Raji (cell line): ENCODE measurements around the gene PPA1.

Experiments
- POLR2A ChIP-seq: IDR thresholded peaks from 2 replicates; pipeline ENCODE4 v1.6.1; 2011; ENCODE audit warnings: low read depth, low read length, control low read depth; ENCODE audit not compliant: insufficient read depth

Gene PPA1

DNA sequence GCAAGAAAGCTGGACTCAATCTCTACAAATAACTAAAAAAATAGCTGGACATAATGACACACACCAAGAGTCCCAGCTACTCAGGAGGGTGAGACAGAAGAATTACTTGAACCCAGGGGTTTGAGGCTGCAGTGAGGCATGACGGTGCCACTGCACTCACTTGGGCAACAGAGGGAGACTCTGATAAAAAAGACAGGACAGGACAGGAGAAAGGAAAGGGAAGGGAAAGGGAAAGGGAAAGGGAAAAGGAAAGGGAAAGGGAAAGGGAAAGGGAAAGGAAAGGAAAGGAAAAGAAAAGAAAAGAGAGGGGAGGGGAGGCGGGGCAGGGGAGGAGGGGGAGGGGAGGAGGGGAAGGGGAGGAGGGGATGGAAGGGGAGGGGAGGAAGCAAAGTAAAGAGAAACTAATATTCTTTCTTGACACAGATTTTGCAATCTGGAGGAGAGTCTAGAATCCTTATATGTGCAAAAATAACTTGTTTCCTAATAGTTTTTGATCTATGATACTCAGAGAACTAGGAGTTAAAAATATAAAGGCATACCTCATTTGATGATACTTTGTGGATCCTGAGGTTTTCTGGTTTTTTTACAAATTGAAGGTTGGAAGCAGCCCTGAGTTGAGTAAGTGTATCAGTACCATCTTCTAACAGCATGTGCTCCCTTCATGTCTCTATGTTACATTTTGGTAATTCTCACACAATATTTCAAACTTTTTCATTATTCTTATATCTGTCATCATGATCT lies 70.9 kb downstream of the PPA1 start:
- no peak for TF ChIP-seq POLR2A

DNA sequence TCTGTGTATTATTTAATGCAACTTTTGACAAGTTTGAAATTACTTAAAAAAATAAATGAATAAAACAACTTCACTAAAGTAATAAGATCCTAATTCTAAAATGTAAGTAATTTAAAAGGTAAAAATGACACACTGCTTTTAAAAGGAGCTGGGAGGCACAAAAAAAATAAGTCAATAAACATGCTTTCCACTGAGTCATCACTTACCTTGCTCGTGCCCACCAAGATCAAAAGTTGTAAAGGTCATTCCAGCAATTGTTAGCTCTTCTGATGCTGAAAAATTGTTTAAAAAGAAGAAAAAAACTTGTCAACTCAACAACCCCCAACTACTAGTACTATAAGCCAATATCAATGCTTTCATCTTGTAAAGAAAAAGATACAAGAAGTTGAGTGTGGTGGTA lies 72.4 kb downstream of the PPA1 start:
- TF ChIP-seq POLR2A: no peak

DNA sequence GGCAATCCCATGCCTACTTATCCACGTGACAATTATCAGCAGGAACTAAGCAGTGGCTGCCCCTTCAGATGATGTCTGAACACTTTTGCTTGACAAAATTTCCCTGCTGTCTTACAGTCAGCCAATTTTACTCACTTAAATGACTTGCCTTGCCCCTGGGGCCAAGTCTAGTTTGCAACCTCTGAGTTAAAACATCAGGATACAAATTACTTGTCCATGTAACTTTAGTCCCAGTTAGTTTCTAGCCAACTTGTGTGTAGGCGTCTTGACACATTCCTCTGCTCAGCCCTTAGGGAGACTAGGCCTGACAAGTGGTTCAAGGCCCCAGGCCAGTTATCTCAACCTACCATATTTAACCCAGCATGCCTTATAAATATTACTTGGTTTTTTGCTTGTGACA lies 75.1 kb downstream of the PPA1 start:
- TF ChIP-seq POLR2A: no peak

DNA sequence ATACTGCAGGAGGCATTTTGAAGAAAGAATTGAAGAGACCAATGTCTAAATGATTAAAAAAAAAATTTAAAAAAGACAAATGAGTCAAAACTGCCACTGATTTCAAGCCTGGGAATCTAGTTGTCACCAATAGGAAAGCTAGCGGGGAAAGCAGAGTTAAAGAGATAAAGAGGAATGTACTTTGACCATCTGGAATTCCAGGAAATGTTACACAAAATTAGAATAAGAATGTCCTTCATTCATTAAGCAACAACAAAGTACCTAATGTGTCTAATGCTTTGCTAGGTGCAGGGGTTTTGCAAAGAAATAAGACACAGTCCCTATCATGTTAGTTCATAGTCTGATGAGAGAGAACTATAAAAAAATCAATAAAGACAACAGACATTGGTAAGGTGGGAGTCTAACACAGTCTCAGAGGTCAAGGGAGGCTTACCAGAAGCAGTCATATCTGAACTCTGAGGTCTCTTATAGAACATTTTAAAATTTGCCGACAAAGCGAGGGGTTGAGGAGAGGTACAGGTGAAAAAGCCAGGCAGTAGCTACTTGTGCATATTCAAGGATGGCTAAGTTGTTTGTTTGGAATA lies 77.9 kb downstream of the PPA1 start:
- no peak for TF ChIP-seq POLR2A
